Stimulated activated naive CD8-positive, alpha-beta T cell treated with anti-CD3 and anti-CD28 coated beads, Interleukin-15, Interleukin-2, amounts not matched to agents 100 ng/mL and 50 ng/mL, for 24 hours (primary cell): ENCODE measurements around the gene PNPLA1.
A peak's percentile ranks its signal among the peaks of the same experiment; 100 is the strongest.

Experiments used
- H3K27ac Mint-ChIP-seq: one replicate; pipeline ENCODE4 v1.8.0; 2021; ENCODE audit warnings: mild to moderate bottlenecking, mixed read lengths
- H3K27me3 Mint-ChIP-seq: one replicate; pipeline ENCODE4 v1.8.0; 2021; ENCODE audit warnings: mixed read lengths
- H3K36me3 Mint-ChIP-seq: one replicate; pipeline ENCODE4 v1.8.0; 2021; ENCODE audit warnings: low read depth, mixed read lengths
- H3K4me1 Mint-ChIP-seq: one replicate; pipeline ENCODE4 v1.8.0; 2021; ENCODE audit warnings: low read depth, mixed read lengths
- H3K4me3 Mint-ChIP-seq: one replicate; pipeline ENCODE4 v1.8.0; 2021; ENCODE audit warnings: mild to moderate bottlenecking, mixed read lengths
- H3K9me3 Mint-ChIP-seq: one replicate; pipeline ENCODE4 v1.8.0; 2021; ENCODE audit warnings: mixed read lengths

The PNPLA1 gene

DNA sequence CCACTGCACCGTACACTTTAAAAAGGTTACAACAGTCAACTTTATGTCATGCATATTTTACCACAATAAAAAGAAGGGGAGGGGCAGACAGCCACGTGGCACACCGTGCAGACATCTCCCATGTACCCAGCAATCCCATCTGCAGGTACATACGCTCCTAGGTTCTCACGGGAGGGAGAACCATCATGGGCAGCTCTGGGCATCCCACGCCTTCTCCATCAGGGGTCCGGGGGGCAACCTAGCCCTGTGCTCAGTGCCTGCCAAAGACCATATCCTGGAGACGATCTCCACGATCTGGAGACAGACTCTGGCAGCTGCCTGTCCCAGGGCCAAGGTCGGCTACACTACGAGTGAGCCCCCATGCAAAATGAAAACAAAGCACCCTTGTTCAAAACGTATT is 69.3 kb downstream of the PNPLA1 start:
- Mint-ChIP-seq H3K27me3 (peaks cover 47% of the 10 kb centered on the region), H3K9me3 (no peaks in the 10 kb centered on the region), H3K4me1 (peaks cover 14% of the 10 kb centered on the region), H3K27ac (no peak overlapping the region), H3K4me3 (no peak overlapping the region), H3K36me3 (no peaks in the 10 kb centered on the region)

DNA sequence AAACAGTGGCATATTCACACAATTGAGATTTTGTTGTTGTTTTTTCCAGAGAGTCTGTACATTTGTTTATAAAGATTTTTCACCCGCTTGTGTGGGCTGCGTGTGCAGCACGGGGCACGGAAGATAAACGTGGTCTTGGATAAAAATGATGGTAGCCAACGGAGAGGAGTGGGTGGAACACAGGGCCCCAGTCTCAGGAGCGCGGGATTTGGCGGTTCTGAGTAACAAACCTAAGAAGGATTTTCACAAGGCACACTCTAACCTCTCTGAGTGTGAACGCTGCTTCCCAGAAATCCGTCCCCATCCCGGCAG is 70.4 kb downstream of the PNPLA1 start:
- Mint-ChIP-seq H3K27ac (no peak overlapping the region), H3K4me1 (peaks cover 14% of the 10 kb centered on the region), H3K27me3 (peaks cover 37% of the 10 kb centered on the region), H3K4me3 (no peak overlapping the region), H3K9me3 (no peaks in the 10 kb centered on the region), H3K36me3 (no peaks in the 10 kb centered on the region)

GRCh38 chr6:36340618-36341454 is 71.0 kb downstream of the PNPLA1 start:
- peaks cover 14% of the 10 kb centered on the region for H3K4me1 Mint-ChIP-seq
- no peak overlapping the region for H3K27ac Mint-ChIP-seq

GRCh38 chr6:36343109-36343680 is 73.3 kb downstream of the PNPLA1 start:
- Mint-ChIP-seq H3K27ac (no peak overlapping the region), H3K27me3 (peaks cover 29% of the 10 kb centered on the region), H3K9me3 (no peaks in the 10 kb centered on the region), H3K4me1 (peaks cover 5% of the 10 kb centered on the region), H3K36me3 (no peaks in the 10 kb centered on the region), H3K4me3 (no peak overlapping the region)

More at GRCh38 chr6:36340618-36341454, 71.0 kb downstream of the PNPLA1 start:
- Mint-ChIP-seq H3K4me3 (no peak overlapping the region), H3K27me3 (peaks cover 32% of the 10 kb centered on the region), H3K9me3 (no peaks in the 10 kb centered on the region), H3K36me3 (no peaks in the 10 kb centered on the region)

DNA sequence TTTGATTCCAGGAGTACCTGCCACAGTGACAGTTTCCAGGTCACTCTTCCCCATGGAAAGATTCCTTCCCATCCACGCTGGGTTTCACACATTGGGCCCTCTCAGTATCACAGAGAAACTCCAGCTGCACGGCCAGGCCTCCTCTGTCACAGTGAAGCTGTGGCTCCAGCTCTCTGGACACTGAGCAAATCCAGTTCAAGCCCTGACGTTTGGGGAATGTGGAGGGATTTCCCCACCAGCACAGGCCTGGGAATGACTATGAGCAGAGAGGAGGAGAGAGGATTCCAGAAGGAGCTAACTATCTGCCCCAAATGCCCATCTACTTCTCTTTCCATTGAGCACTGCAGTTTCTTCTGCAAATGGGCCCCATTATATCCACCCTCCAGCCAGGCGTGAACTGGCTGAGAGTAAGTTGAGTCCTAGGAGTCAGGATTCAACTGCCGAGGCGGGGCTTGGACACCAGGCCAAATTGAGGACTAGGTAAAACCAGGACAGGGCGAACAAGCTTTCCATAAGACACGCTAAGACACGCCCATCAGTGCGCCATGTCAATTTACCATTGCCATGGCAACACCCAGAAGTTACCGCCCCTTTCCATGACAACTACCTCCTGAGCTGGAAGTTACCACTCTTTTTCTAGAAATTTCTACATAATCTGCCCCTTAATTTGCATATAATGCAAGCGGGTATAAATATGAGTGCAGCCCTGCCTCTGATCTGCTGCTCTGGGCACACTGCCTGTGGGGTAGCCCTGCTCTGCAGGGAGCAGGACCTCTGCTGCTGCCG is 76.0 kb downstream of the PNPLA1 start:
- no peaks in the 10 kb centered on the region for H3K36me3 Mint-ChIP-seq
- peaks cover 11% of the 10 kb centered on the region for H3K27me3 Mint-ChIP-seq
- H3K9me3 Mint-ChIP-seq, result no peaks in the 10 kb centered on the region
- H3K4me3 Mint-ChIP-seq, result no peak overlapping the region
- H3K27ac Mint-ChIP-seq, result no peak overlapping the region
- H3K4me1 Mint-ChIP-seq, result peaks cover 1% of the 10 kb centered on the region

DNA sequence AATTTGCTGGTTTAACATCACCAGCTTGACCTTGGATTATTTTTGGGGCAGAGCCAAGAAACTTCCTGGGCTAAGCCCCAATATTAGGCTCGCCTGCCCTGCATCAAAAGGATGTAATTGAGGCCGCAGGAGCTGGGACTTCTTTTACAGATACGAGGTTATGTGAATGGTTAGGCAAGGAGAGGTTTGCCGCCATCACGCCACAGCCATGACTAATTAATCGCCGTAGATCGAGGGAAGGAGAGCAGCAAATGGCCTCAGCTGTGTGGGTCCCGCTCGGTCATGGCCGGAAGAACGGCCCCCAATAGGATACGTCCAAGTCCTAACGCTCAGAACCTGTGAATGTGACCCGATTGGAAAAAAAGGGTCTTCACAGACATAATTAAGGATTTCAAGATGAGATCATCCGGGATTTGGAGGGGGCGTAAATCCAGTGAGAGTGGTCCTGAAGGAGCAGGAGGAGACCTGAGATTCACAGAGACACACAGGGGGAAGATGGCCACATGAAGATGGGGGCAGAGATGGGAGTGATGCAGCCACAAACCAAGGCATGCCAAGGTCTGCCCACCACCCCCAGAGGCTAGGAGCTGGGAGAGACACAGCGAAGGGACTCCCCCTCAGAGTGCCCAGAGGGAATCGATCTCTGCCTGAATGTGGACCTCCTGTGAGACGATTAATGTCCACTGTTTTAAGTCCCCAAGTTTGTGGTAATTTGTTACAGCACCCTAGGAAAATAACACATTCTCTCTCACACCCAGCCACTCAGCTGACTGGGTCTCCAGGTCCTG is 76.8 kb downstream of the PNPLA1 start:
- Mint-ChIP-seq H3K9me3 (no peaks in the 10 kb centered on the region), H3K27me3 (peaks cover 9% of the 10 kb centered on the region), H3K36me3 (no peaks in the 10 kb centered on the region), H3K27ac (no peak overlapping the region), H3K4me3 (no peak overlapping the region), H3K4me1 (no peaks in the 10 kb centered on the region)

- Mint-ChIP-seq H3K9me3 (peaks cover 2% of the 10 kb centered on the region), H3K27me3 (peaks cover 6% of the 10 kb centered on the region), H3K4me3 (no peak overlapping the region), H3K27ac (no peak overlapping the region), H3K36me3 (no peaks in the 10 kb centered on the region), H3K4me1 (no peaks in the 10 kb centered on the region)
Measured at GRCh38 chr6:36347621-36348020, 77.8 kb downstream of the PNPLA1 start.

GRCh38 chr6:36349240-36349639 is 79.4 kb downstream of the PNPLA1 start:
- H3K4me1 Mint-ChIP-seq, result peaks cover 3% of the 10 kb centered on the region
- H3K27me3 Mint-ChIP-seq, result no peaks in the 10 kb centered on the region
- no peaks in the 10 kb centered on the region for H3K36me3 Mint-ChIP-seq
- peaks cover 11% of the 10 kb centered on the region for H3K9me3 Mint-ChIP-seq
- no peak overlapping the region for H3K27ac Mint-ChIP-seq
- H3K4me3 Mint-ChIP-seq, result no peak overlapping the region

- Mint-ChIP-seq H3K27ac (no peak overlapping the region), H3K4me1 (peaks cover 3% of the 10 kb centered on the region), H3K36me3 (no peaks in the 10 kb centered on the region), H3K9me3 (peaks cover 11% of the 10 kb centered on the region), H3K4me3 (no peak overlapping the region), H3K27me3 (no peaks in the 10 kb centered on the region)
Measured at GRCh38 chr6:36350082-36350481, 80.2 kb downstream of the PNPLA1 start.

DNA sequence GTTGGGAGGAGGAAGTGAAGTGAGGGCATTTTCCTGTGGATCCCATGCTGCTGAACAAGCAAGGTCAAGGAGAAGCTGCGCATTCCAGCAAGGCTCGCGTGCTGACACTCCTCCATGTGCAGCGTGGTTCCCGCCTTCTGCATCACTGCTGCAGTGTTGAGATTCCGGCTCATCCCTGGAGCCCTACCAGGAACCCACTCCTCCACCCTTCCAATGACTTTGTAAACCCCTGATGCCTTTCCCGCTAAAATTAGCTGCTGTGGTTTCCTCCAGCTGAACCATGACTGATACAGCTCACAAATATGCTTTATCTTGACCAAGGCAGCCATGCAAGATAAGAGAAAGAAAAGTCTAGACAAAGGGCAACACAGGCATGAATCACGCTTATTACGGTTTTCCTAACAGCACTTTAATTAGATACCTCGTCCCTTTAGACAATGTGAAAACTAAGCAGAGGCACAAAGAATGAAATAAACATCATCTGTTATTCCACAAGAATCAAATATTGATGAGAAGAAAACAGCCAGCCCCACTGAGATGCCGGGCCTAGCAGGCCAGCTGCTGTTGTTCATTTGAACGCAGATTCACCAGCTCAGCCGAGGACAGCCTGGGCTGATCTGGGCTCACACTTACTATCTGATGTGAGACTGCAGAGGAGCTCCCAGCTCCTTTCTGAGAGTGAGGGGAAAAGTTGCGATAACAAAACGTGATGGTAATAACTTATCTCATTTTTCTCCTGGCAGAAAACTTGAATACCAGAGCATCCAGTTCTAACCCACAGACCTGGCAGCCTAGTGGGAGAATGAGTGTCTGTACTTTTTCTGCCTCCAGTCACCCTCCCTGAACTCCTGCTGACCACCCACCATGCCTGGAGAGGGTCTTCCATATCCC is 81.1 kb downstream of the PNPLA1 start:
- Mint-ChIP-seq H3K27me3 (no peaks in the 10 kb centered on the region), H3K27ac (no peak overlapping the region), H3K9me3 (peaks cover 11% of the 10 kb centered on the region), H3K4me1 (peaks cover 8% of the 10 kb centered on the region), H3K36me3 (no peaks in the 10 kb centered on the region), H3K4me3 (no peak overlapping the region)

GRCh38 chr6:36352477-36353157 is 82.8 kb downstream of the PNPLA1 start:
- Mint-ChIP-seq H3K4me1 (peaks cover 13% of the 10 kb centered on the region), H3K36me3 (no peaks in the 10 kb centered on the region), H3K4me3 (no peak overlapping the region), H3K27ac (peak overlapping the region; percentile 12), H3K9me3 (peaks cover 11% of the 10 kb centered on the region), H3K27me3 (no peaks in the 10 kb centered on the region)

GRCh38 chr6:36353411-36353915 is 83.6 kb downstream of the PNPLA1 start:
- Mint-ChIP-seq H3K27ac (no peak overlapping the region), H3K27me3 (no peaks in the 10 kb centered on the region), H3K4me1 (peaks cover 22% of the 10 kb centered on the region), H3K36me3 (no peaks in the 10 kb centered on the region), H3K4me3 (no peak overlapping the region), H3K9me3 (peaks cover 11% of the 10 kb centered on the region)

DNA sequence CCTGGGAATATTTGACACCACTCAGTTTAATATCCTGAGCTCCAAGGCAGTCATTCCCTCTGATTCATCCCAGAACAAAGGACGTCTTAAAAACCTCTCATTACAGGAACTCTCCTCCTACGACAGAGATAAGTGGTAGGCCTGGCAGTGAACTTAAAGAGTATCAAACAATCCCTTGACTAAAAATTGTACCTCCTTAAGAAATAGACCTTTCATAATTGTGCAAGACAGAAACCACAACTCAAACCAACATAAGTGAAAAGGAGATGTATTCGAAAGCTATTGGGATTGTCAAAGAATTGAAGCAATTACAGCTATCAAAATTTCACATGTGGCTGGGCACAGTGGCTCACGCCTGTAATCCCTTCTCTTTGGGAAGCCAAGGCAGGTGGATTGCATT is 86.0 kb downstream of the PNPLA1 start:
- Mint-ChIP-seq H3K36me3 (no peaks in the 10 kb centered on the region), H3K4me3 (no peak overlapping the region), H3K27ac (no peak overlapping the region), H3K4me1 (peaks cover 33% of the 10 kb centered on the region), H3K9me3 (peaks cover 11% of the 10 kb centered on the region), H3K27me3 (no peaks in the 10 kb centered on the region)
